ENCODE measurements around the gene TM9SF4. TPM values are rescaled to one million over a fixed set of nuclear protein-coding genes. Genes with fewer than 3 reads are reported as not detected.
A peak's percentile ranks its signal among the peaks of the same experiment; 100 is the strongest.

Gene TM9SF4
- total and polyA plus RNA-seq, 2 of the 8 experiments (the other 6 are each of a cell fraction or from before 2014, with no cell fraction given) = 38.4 to 68.7 TPM

GRCh38 chr20:32207626-32208498 is 98.3 kb downstream of the TM9SF4 start, which contains the start of the genes PLAGL2 and POFUT1 (continued):
- peak in 1 of 2 experiments; percentile 81; a peak in 1 of 3 replicates for TF ChIP-seq EP300 (IDR thresholded peaks at IDR 0.05; ENCODE audit: borderline replicate concordance in 1 of 2, low read depth in 2 of 2, low read length in 2 of 2)
- TF ChIP-seq CREB1 (IDR thresholded peaks at IDR 0.05) = peak; percentile 43; the same call in 1 of the 2 replicates
- TF ChIP-seq TCF12 (IDR thresholded peaks at IDR 0.05; ENCODE audit: low read depth, low read length) = no peak
- TF ChIP-seq, protein P1, sequence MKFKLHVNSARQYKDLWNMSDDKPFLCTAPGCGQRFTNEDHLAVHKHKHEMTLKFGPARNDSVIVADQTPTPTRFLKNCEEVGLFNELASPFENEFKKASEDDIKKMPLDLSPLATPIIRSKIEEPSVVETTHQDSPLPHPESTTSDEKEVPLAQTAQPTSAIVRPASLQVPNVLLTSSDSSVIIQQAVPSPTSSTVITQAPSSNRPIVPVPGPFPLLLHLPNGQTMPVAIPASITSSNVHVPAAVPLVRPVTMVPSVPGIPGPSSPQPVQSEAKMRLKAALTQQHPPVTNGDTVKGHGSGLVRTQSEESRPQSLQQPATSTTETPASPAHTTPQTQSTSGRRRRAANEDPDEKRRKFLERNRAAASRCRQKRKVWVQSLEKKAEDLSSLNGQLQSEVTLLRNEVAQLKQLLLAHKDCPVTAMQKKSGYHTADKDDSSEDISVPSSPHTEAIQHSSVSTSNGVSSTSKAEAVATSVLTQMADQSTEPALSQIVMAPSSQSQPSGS (IDR thresholded peaks at IDR 0.05; ENCODE audit: low read length) = no peak
- TF ChIP-seq MAX (IDR thresholded peaks at IDR 0.05) = peak; percentile 63
- TF ChIP-seq YY1 (IDR thresholded peaks at IDR 0.05; ENCODE audit: low read depth, low read length) = peak; percentile 81
- TF ChIP-seq USF2 (IDR thresholded peaks at IDR 0.05; ENCODE audit: low read length) = no peak
- no peak for TF ChIP-seq SIX5 (IDR thresholded peaks at IDR 0.05; ENCODE audit: low read depth, low read length)
- TF ChIP-seq SP1 (IDR thresholded peaks at IDR 0.05; ENCODE audit: low read depth, low read length) = 0 out of 2 replicates have a peak, but pooled peaks have one; percentile 7
- peak; percentile 85 for TF ChIP-seq KDM4A (IDR thresholded peaks at IDR 0.05; ENCODE audit: low read depth, low read length, severe bottlenecking)
- no peak for TF ChIP-seq BRCA1 (IDR thresholded peaks at IDR 0.05; ENCODE audit: low read depth, low read length)
- TF ChIP-seq HDAC2 (IDR thresholded peaks at IDR 0.05; ENCODE audit: borderline replicate concordance in 1 of 2, low read depth in 2 of 2, low read length in 2 of 2) = peak; percentile 52 to 92; a peak in 1 of 4 replicates
- no peak for TF ChIP-seq CTBP2 (IDR thresholded peaks at IDR 0.05; ENCODE audit: borderline replicate concordance, insufficient read depth, insufficient read length, low read length)
- peak; percentile 51; the same call in 1 of the 2 replicates for TF ChIP-seq FOSL1 (IDR thresholded peaks at IDR 0.05; ENCODE audit: insufficient read depth, low read depth, low read length)
- no peak for TF ChIP-seq SIRT6 (IDR thresholded peaks at IDR 0.05; ENCODE audit: low read length)
- no peak for TF ChIP-seq CEBPB (IDR thresholded peaks at IDR 0.05; ENCODE audit: low read depth, low read length)
- TF ChIP-seq CHD1 (IDR thresholded peaks at IDR 0.05; ENCODE audit: low read depth, low read length) = no peak
- TF ChIP-seq MAFK (IDR thresholded peaks at IDR 0.05; ENCODE audit: low read depth, low read length) = no peak
- TF ChIP-seq TAF7 (optimal IDR thresholded peaks at IDR 0.05; ENCODE audit: borderline replicate concordance, low read depth, low read length) = peak; percentile 93
- no peak for TF ChIP-seq RXRA (IDR thresholded peaks at IDR 0.05; ENCODE audit: insufficient read depth, low read depth, low read length)
- TF ChIP-seq CBX5 (IDR thresholded peaks at IDR 0.05; ENCODE audit: low read depth, low read length) = no peak

Data from H1 (cell line).